ENCODE data around the gene GEMIN5. TPM values are rescaled to one million over a fixed set of nuclear protein-coding genes. Genes with fewer than 3 reads are reported as not detected.

The GEMIN5 gene
- total RNA-seq, 1 experiment from 2014 or later = 35.8 TPM

DNA sequence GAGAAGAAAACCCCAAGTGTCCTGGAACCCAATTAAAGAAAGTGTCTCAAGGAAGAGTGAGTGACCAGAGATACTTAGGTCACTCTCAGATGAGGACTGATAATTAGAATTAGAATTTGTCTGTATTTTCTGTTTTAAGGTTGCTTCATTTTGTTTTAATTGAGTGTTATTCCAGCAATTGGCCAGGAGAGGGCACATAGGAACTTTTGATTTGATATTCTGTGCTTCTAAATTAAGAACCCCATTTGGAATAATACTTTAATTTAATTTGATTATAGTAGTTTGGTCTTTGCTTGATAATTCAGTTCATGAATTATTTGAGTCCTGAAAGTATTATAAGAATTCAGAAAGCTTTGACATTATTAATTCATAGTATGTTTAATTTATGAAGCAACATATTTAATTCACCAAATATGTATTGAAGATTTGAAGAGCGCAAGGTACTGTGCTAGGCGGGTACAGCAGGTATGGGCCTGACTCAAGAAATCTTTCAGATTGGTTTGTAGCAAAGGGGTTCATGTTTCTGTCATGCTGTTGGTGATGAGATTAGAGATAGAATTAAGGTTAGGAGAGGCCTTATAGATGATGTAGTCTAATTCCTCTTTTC lies 7.8 kb upstream of the GEMIN5 start:
- H4K91ac ChIP-seq (ENCODE audit: insufficient read length, low read depth, low read length) = no peak overlapping the region
- H3K27me3 ChIP-seq (ENCODE audit: insufficient read depth, low read length) = no peaks in the 10 kb centered on the region
- H2BK12ac ChIP-seq (ENCODE audit: insufficient read length, low read depth, low read length) = no peak overlapping the region
- H3K18ac ChIP-seq (ENCODE audit: insufficient read length, low read depth, low read length) = no peak overlapping the region
- H3K14ac ChIP-seq (ENCODE audit: insufficient read depth, low read length) = no peak overlapping the region
- no peak overlapping the region for H3K4ac ChIP-seq (ENCODE audit: low read depth, low read length)
- H3K23me2 ChIP-seq (ENCODE audit: insufficient read length, low read depth, low read length, poor library complexity, severe bottlenecking) = peaks cover under 1% of the 10 kb centered on the region
- H4K20me1 ChIP-seq (ENCODE audit: control insufficient read depth, insufficient read depth, insufficient read length) = no peaks in the 10 kb centered on the region
- TF ChIP-seq, protein P1, sequence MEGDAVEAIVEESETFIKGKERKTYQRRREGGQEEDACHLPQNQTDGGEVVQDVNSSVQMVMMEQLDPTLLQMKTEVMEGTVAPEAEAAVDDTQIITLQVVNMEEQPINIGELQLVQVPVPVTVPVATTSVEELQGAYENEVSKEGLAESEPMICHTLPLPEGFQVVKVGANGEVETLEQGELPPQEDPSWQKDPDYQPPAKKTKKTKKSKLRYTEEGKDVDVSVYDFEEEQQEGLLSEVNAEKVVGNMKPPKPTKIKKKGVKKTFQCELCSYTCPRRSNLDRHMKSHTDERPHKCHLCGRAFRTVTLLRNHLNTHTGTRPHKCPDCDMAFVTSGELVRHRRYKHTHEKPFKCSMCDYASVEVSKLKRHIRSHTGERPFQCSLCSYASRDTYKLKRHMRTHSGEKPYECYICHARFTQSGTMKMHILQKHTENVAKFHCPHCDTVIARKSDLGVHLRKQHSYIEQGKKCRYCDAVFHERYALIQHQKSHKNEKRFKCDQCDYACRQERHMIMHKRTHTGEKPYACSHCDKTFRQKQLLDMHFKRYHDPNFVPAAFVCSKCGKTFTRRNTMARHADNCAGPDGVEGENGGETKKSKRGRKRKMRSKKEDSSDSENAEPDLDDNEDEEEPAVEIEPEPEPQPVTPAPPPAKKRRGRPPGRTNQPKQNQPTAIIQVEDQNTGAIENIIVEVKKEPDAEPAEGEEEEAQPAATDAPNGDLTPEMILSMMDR (conservative IDR thresholded peaks at IDR 0.05) = peak; percentile 72
- H3K23ac ChIP-seq (ENCODE audit: insufficient read length, low read depth, low read length) = no peak overlapping the region
- no peak overlapping the region for H2AFZ ChIP-seq (ENCODE audit: low read length)
- H3K79me1 ChIP-seq (ENCODE audit: insufficient read depth, low read depth, low read length, poor library complexity, severe bottlenecking) = no peaks in the 10 kb centered on the region
- no peak overlapping the region for H3K4me3 Mint-ChIP-seq
- no peaks in the 10 kb centered on the region for H3K9me3 ChIP-seq (ENCODE audit: control insufficient read depth, low read depth, low read length)
- no peak overlapping the region for H3K9ac ChIP-seq (ENCODE audit: extremely low read depth, insufficient read length, low read length)
- peaks cover 8% of the 10 kb centered on the region; the same call in 1 of the 2 replicates for H3K79me2 ChIP-seq (ENCODE audit: insufficient read depth, low read length)
- no peak overlapping the region for H4K8ac ChIP-seq (replicated peaks; ENCODE audit: insufficient read length, low read depth, low read length)
- no peak overlapping the region for H2BK15ac ChIP-seq (ENCODE audit: low read depth, low read length)
- no peak overlapping the region for H3K27ac Mint-ChIP-seq
- no peak overlapping the region for H2BK120ac ChIP-seq (ENCODE audit: low read depth, low read length, poor library complexity, severe bottlenecking)
- no peak overlapping the region for H4K5ac ChIP-seq (ENCODE audit: insufficient read length, low read depth, low read length)
- H3K56ac ChIP-seq (ENCODE audit: insufficient read length, low read depth, low read length) = no peak overlapping the region
- peaks cover 0 to 4% (median 0%) of the 10 kb centered on the region in 3 experiments; a peak in 2 of 7 replicates for H3K36me3 Mint-ChIP-seq (ENCODE audit: insufficient read depth in 1 of 3, low read depth in 3 of 3)
- no peak overlapping the region for H3K4me2 ChIP-seq (ENCODE audit: insufficient read depth, insufficient read length, low read length)
- no peak for DNase-seq
- H3K27ac ChIP-seq (ENCODE audit: insufficient read length, low read depth, low read length) = no peak overlapping the region
- H2AK5ac ChIP-seq (ENCODE audit: insufficient read length, low read length) = no peak overlapping the region
- no peak overlapping the region for H2BK5ac ChIP-seq (ENCODE audit: insufficient read length, low read length)
- H2BK20ac ChIP-seq (ENCODE audit: low read depth, low read length, poor library complexity, severe bottlenecking) = no peak overlapping the region
- H3K4me1 ChIP-seq (ENCODE audit: insufficient read depth, low read length) = no peaks in the 10 kb centered on the region
- no peaks in the 10 kb centered on the region for H3K27me3 Mint-ChIP-seq (ENCODE audit: low read depth)
- H3T11ph ChIP-seq (ENCODE audit: low read length) = no peak overlapping the region
- no CpG with 5 or more reads among the region's 2 CpGs for WGBS (ENCODE audit: extremely low coverage, insufficient read length, low lambda C conversion rate)
- H3K9me3 Mint-ChIP-seq = no peaks in the 10 kb centered on the region
- H3K4me1 Mint-ChIP-seq = peaks cover 4 to 6% of the 10 kb centered on the region in 2 experiments
